ENCODE results near the gene CLUH.

The CLUH gene

GRCh38 chr17:2705888-2706795 is 5.4 kb downstream of the CLUH start:
- no peak overlapping the region for H3K27ac ChIP-seq
- DNase-seq (ENCODE audit: low spot score), result no peak
- H3K4me3 ChIP-seq, result no peak overlapping the region
- no peak for TF ChIP-seq CTCF (IDR thresholded peaks at IDR 0.05)

DNA sequence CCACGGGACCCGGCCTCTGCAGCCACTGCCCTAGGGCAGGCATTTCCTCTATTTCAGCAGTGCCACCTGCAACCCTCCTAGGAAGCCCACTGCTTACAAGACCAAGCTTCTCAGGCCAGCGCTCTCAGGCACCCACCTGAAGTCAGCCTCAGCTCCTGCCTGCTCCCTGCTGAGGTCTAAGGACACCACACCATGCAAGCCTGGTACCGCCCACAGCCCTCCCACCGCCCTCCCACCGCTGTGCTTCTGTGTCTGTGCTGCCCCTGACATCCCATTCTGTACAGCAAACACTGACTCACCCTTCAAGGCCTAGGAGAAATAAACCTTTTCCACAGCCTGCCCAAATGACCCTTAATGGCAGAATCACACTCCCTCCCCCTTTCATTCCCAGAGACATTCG is 6.3 kb downstream of the CLUH start:
- no peak for TF ChIP-seq CTCF (IDR thresholded peaks at IDR 0.05)
- no peak for DNase-seq (ENCODE audit: low spot score)
- no peak overlapping the region for H3K4me3 ChIP-seq
- H3K27ac ChIP-seq, result no peak overlapping the region

GRCh38 chr17:2704890-2705248 is 6.7 kb downstream of the CLUH start:
- no peak for DNase-seq (ENCODE audit: low spot score)
- Histone ChIP-seq H3K27ac (no peak overlapping the region), H3K4me3 (no peak overlapping the region)
- TF ChIP-seq CTCF (IDR thresholded peaks at IDR 0.05), result no peak

GRCh38 chr17:2704031-2704889 is 7.3 kb downstream of the CLUH start:
- Histone ChIP-seq H3K27ac (no peak overlapping the region), H3K4me3 (no peak overlapping the region)
- peak; percentile 72 for DNase-seq (ENCODE audit: low spot score)
- TF ChIP-seq CTCF (IDR thresholded peaks at IDR 0.05), result no peak

DNA sequence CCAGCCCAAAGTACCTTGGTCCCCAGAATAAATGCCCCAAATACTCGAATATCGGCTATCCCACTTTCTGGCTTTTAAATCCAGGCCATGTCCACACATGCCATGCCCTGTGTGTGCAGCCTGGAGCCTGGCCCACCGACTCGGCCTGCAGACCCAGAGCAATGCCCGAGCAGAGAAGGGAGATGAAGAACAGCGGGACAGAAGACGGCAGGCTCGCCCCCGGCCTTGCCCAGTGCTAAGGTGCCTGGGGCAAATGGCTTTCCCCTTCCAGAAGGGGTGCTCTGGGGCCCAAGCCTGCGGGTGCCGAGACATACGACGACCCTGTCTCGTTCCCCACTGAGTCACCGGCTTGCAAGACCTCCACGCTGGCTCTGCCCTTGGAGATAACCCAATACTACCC is 8.0 kb downstream of the CLUH start:
- no peak for TF ChIP-seq CTCF (IDR thresholded peaks at IDR 0.05)
- peak; percentile 65 for DNase-seq (ENCODE audit: low spot score)
- Histone ChIP-seq H3K4me3 (no peak overlapping the region), H3K27ac (no peak overlapping the region)

DNA sequence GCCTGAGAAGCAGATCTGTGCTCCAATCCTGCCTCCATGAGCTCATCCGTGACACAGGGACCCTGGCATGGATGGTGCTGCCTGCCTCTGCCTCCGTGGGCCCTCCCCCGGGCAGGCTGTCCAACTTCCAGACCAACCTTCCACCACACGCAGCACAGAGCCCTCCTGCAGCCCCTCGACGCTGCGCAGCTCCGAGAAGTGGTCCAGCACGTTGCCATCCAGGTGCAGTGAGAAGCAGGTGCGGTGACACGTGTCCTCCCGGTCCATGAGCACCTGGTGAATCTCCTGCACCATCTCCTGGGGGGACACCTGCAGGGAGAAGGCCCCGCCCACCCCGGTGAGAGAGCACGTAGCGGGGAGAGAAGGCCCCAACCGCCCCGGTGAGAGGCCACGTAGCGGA is 8.4 kb downstream of the CLUH start:
- H3K27ac ChIP-seq, result no peak overlapping the region
- TF ChIP-seq CTCF (IDR thresholded peaks at IDR 0.05), result no peak
- no peak overlapping the region for H3K4me3 ChIP-seq
- DNase-seq (ENCODE audit: low spot score), result no peak

Data from coronary artery (tissue), 2 donors.